H9 (cell line): ENCODE results near the gene H2AZ1. TPM values are rescaled to one million over a fixed set of nuclear protein-coding genes. Genes with fewer than 3 reads are reported as not detected.

Experiments used
- DNase-seq: peaks from one replicate; pipeline ENCODE4 v3.0.0-alpha.2; 2017
- H2AFZ ChIP-seq: one replicate; pipeline ENCODE4 v1.6.1; 2013; ENCODE audit warnings: mild to moderate bottlenecking, low read length, control low read depth, moderate library complexity
- H2AK5ac ChIP-seq: 2 replicates; pipeline ENCODE4 v1.6.1; 2013; ENCODE audit warnings: low read length, control low read depth, mixed read lengths; ENCODE audit not compliant: insufficient read length
- H2BK120ac ChIP-seq: one replicate; pipeline ENCODE4 v1.6.1; 2013; ENCODE audit warnings: low read depth, mild to moderate bottlenecking, low read length, control low read depth, inconsistent platforms; ENCODE audit not compliant: poor library complexity, severe bottlenecking
- H2BK12ac ChIP-seq: 2 replicates; pipeline ENCODE4 v1.6.1; 2013; ENCODE audit warnings: low read length, control low read depth, mixed read lengths, low read depth; ENCODE audit not compliant: insufficient read length
- H2BK15ac ChIP-seq: 2 replicates; pipeline ENCODE4 v1.6.1; 2013; ENCODE audit warnings: low read depth, low read length, control low read depth
- H2BK20ac ChIP-seq: one replicate; pipeline ENCODE4 v1.6.1; 2013; ENCODE audit warnings: low read depth, mild to moderate bottlenecking, low read length, control low read depth, inconsistent platforms; ENCODE audit not compliant: poor library complexity, severe bottlenecking
- H2BK5ac ChIP-seq: 2 replicates; pipeline ENCODE4 v1.6.1; 2013; ENCODE audit warnings: low read length, control low read depth, mixed read lengths; ENCODE audit not compliant: insufficient read length
- H3K14ac ChIP-seq: 2 replicates; pipeline ENCODE4 v1.6.1; 2013; ENCODE audit warnings: low read length, control low read depth; ENCODE audit not compliant: insufficient read depth
- H3K18ac ChIP-seq: 2 replicates; pipeline ENCODE4 v1.6.1; 2013; ENCODE audit warnings: low read depth, mild to moderate bottlenecking, mixed read lengths, low read length, control low read depth; ENCODE audit not compliant: insufficient read length
- H3K23ac ChIP-seq: 2 replicates; pipeline ENCODE4 v1.6.1; 2013; ENCODE audit warnings: low read length, control low read depth, mixed read lengths, low read depth; ENCODE audit not compliant: insufficient read length
- H3K23me2 ChIP-seq: 2 replicates; pipeline ENCODE4 v1.6.1; 2013; ENCODE audit warnings: low read depth, mild to moderate bottlenecking, mixed read lengths, low read length, control low read depth; ENCODE audit not compliant: insufficient read length, poor library complexity, severe bottlenecking
- H3K27ac ChIP-seq: 2 replicates; pipeline ENCODE4 v1.5.1; 2013; ENCODE audit warnings: low read length, control low read depth, mixed read lengths, low read depth; ENCODE audit not compliant: insufficient read length
- H3K27me3 ChIP-seq: 2 replicates; pipeline ENCODE4 v1.6.1; 2013; ENCODE audit warnings: low read length, control low read depth, inconsistent platforms; ENCODE audit not compliant: insufficient read depth
- H3K4ac ChIP-seq: 2 replicates; pipeline ENCODE4 v1.6.1; 2013; ENCODE audit warnings: low read depth, mild to moderate bottlenecking, control low read depth, inconsistent platforms, low read length, moderate library complexity
- H3K4me1 ChIP-seq: 2 replicates; pipeline ENCODE4 v1.6.1; 2013; ENCODE audit warnings: low read length, control low read depth, inconsistent platforms; ENCODE audit not compliant: insufficient read depth
- H3K4me2 ChIP-seq: 2 replicates; pipeline ENCODE4 v1.6.1; 2013; ENCODE audit warnings: low read length, control low read depth, mixed read lengths; ENCODE audit not compliant: insufficient read length, insufficient read depth
- H3K56ac ChIP-seq: 2 replicates; pipeline ENCODE4 v1.6.1; 2013; ENCODE audit warnings: low read depth, mild to moderate bottlenecking, mixed read lengths, low read length, control low read depth; ENCODE audit not compliant: insufficient read length
- H3K79me1 ChIP-seq: 2 replicates; pipeline ENCODE4 v1.6.1; 2013; ENCODE audit warnings: low read depth, mild to moderate bottlenecking, moderate library complexity, low read length, control low read depth, inconsistent platforms; ENCODE audit not compliant: insufficient read depth, poor library complexity, severe bottlenecking
- H3K79me2 ChIP-seq: 2 replicates; pipeline ENCODE4 v1.6.1; 2013; ENCODE audit warnings: low read length, control low read depth, inconsistent platforms; ENCODE audit not compliant: insufficient read depth
- H3K9ac ChIP-seq: 2 replicates; pipeline ENCODE4 v1.6.1; 2013; ENCODE audit warnings: low read length, control low read depth, mixed read lengths; ENCODE audit not compliant: insufficient read length; ENCODE audit errors: extremely low read depth
- H3K9me3 ChIP-seq: one replicate; pipeline ENCODE4 v1.6.1; 2013; ENCODE audit warnings: low read depth, low read length, inconsistent platforms; ENCODE audit not compliant: control insufficient read depth
- H3T11ph ChIP-seq: one replicate; pipeline ENCODE4 v1.6.1; 2013; ENCODE audit warnings: mild to moderate bottlenecking, low read length, control low read depth, inconsistent platforms
- H4K20me1 ChIP-seq: one replicate; pipeline ENCODE4 v1.6.1; 2013; ENCODE audit not compliant: control insufficient read depth, insufficient read length, insufficient read depth
- H4K5ac ChIP-seq: 2 replicates; pipeline ENCODE4 v1.6.1; 2013; ENCODE audit warnings: low read depth, mild to moderate bottlenecking, mixed read lengths, low read length, control low read depth; ENCODE audit not compliant: insufficient read length
- H4K8ac ChIP-seq: replicated peaks from 2 replicates; pipeline ENCODE4 v1.6.1; 2013; ENCODE audit warnings: low read length, control low read depth, mixed read lengths, low read depth; ENCODE audit not compliant: insufficient read length
- H4K91ac ChIP-seq: 2 replicates; pipeline ENCODE4 v1.6.1; 2013; ENCODE audit warnings: low read depth, mild to moderate bottlenecking, moderate library complexity, mixed read lengths, low read length, control low read depth; ENCODE audit not compliant: insufficient read length
- H3K27ac Mint-ChIP-seq, 3 experiments: 2 replicates in 2 of 3; 3 replicates in 1 of 3; pipeline ENCODE4 v1.8.0; 2020 to 2021; ENCODE audit warnings: mixed read lengths in 3 of 3, mild to moderate bottlenecking in 1 of 3, moderate library complexity in 1 of 3
- H3K27me3 Mint-ChIP-seq: 2 replicates; pipeline ENCODE4 v1.8.0; 2021; ENCODE audit warnings: low read depth, mild to moderate bottlenecking, moderate library complexity, mixed read lengths
- H3K36me3 Mint-ChIP-seq, 3 experiments: 2 replicates in 2 of 3; 3 replicates in 1 of 3; pipeline ENCODE4 v1.8.0; 2020 to 2021; ENCODE audit warnings: low read depth in 3 of 3, mixed read lengths in 3 of 3; ENCODE audit not compliant: insufficient read depth in 1 of 3
- H3K4me1 Mint-ChIP-seq, 2 experiments: 2 replicates each; pipeline ENCODE4 v1.8.0; 2020; ENCODE audit warnings: mixed read lengths in 2 of 2
- H3K4me3 Mint-ChIP-seq, 2 experiments: 2 replicates in 1 of 2; 3 replicates in 1 of 2; pipeline ENCODE4 v1.8.0; 2020 to 2021; ENCODE audit warnings: mild to moderate bottlenecking in 2 of 2, mixed read lengths in 2 of 2, moderate library complexity in 1 of 2
- H3K9me3 Mint-ChIP-seq, 2 experiments: 2 replicates in 1 of 2; 3 replicates in 1 of 2; pipeline ENCODE4 v1.8.0; 2020; ENCODE audit warnings: mild to moderate bottlenecking in 2 of 2, mixed read lengths in 2 of 2, moderate library complexity in 1 of 2
- WGBS: extraction: QIAGEN DNeasy Blood & Tissue Kit; methylation state at CpG from one replicate; pipeline ENCODE4 v1.1.7; 2013; ENCODE audit warnings: missing lambda C conversion rate, low lambda C conversion rate, mixed read lengths; ENCODE audit not compliant: insufficient read length; ENCODE audit errors: extremely low coverage; 5-methylcytosine and 5-hydroxymethylcytosine counted together
- total RNA-seq: library from RNA; stranded (reverse); gene quantifications from 2 replicates; pipeline ENCODE4 v1.2.1, GENCODE V29; 2021
- TF ChIP-seq, protein P1 (sequence below): fragments of 200-600 bp; sonication (generic); conservative IDR thresholded peaks from 3 replicates; pipeline ENCODE4 v1.8.0; 2021; ENCODE audit warnings: antibody characterized with exemption, mild to moderate bottlenecking

Gene H2AZ1
- total RNA-seq, 1 experiment from 2014 or later: 811 TPM

GRCh38 chr4:99921174-99921573 is 28.9 kb downstream of the H2AZ1 start:
- no peak overlapping the region for H3K9ac ChIP-seq
- no peaks in the 10 kb centered on the region for H3K23me2 ChIP-seq
- H2AK5ac ChIP-seq: no peak overlapping the region
- no peak overlapping the region for H4K91ac ChIP-seq
- Mint-ChIP-seq H3K27ac (no peak overlapping the region), H3K36me3 (peaks cover 12 to 26% (median 26%) of the 10 kb centered on the region in 3 experiments; a peak in 5 of 7 replicates), H3K4me1 (no peaks in the 10 kb centered on the region), H3K27me3 (no peaks in the 10 kb centered on the region), H3K9me3 (no peaks in the 10 kb centered on the region), H3K4me3 (no peak overlapping the region; a peak in 1 of 5 replicates)
- no peak overlapping the region for H2AFZ ChIP-seq
- H3K27ac ChIP-seq: no peak overlapping the region
- H2BK12ac ChIP-seq: no peak overlapping the region
- no CpG with 5 or more reads among the region's 3 CpGs for WGBS
- no peak overlapping the region for H3K23ac ChIP-seq
- H3K9me3 ChIP-seq: no peaks in the 10 kb centered on the region
- H4K8ac ChIP-seq: no peak overlapping the region
- H3K79me1 ChIP-seq: no peaks in the 10 kb centered on the region
- DNase-seq: no peak
- no peak overlapping the region for H3K4ac ChIP-seq
- no peak overlapping the region for H4K5ac ChIP-seq
- no peak overlapping the region for H3K56ac ChIP-seq
- H3K27me3 ChIP-seq: no peaks in the 10 kb centered on the region
- no peak overlapping the region for H2BK15ac ChIP-seq
- no peak overlapping the region for H3K18ac ChIP-seq
- H3K4me1 ChIP-seq: no peaks in the 10 kb centered on the region
- H3T11ph ChIP-seq: no peak overlapping the region
- no peak overlapping the region for H2BK120ac ChIP-seq
- H4K20me1 ChIP-seq: no peaks in the 10 kb centered on the region
- TF ChIP-seq, protein P1, sequence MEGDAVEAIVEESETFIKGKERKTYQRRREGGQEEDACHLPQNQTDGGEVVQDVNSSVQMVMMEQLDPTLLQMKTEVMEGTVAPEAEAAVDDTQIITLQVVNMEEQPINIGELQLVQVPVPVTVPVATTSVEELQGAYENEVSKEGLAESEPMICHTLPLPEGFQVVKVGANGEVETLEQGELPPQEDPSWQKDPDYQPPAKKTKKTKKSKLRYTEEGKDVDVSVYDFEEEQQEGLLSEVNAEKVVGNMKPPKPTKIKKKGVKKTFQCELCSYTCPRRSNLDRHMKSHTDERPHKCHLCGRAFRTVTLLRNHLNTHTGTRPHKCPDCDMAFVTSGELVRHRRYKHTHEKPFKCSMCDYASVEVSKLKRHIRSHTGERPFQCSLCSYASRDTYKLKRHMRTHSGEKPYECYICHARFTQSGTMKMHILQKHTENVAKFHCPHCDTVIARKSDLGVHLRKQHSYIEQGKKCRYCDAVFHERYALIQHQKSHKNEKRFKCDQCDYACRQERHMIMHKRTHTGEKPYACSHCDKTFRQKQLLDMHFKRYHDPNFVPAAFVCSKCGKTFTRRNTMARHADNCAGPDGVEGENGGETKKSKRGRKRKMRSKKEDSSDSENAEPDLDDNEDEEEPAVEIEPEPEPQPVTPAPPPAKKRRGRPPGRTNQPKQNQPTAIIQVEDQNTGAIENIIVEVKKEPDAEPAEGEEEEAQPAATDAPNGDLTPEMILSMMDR: no peak
- no peak overlapping the region for H2BK5ac ChIP-seq
- H3K4me2 ChIP-seq: no peak overlapping the region
- H3K14ac ChIP-seq: no peak overlapping the region
- H3K79me2 ChIP-seq: no peaks in the 10 kb centered on the region; the same call in 1 of the 2 replicates
- H2BK20ac ChIP-seq: no peak overlapping the region
